Thyroid gland (tissue), 4 donors: Measurements from ENCODE around the gene MAST4.

Experiments
- POLR2A ChIP-seq, 2 donors: fragments of 450-650 bp; IDR thresholded peaks; one replicate each; pipeline ENCODE4 v1.6.1; 2017; ENCODE audit warnings: antibody characterized with exemption in 2 of 2, mild to moderate bottlenecking in 2 of 2, moderate library complexity in 1 of 2
- TF ChIP-seq, protein P1 (sequence below), 6 experiments: fragments of 200-600 bp in 3 of 6; fragments of 450-650 bp in 3 of 6; sonication (generic) in 3 of 6; IDR thresholded peaks; one replicate each; pipeline ENCODE4 v1.5.1; 2016 to 2019; ENCODE audit warnings: antibody characterized with exemption in 6 of 6, mild to moderate bottlenecking in 2 of 6, inconsistent platforms in 1 of 6, moderate library complexity in 1 of 6

DNA sequence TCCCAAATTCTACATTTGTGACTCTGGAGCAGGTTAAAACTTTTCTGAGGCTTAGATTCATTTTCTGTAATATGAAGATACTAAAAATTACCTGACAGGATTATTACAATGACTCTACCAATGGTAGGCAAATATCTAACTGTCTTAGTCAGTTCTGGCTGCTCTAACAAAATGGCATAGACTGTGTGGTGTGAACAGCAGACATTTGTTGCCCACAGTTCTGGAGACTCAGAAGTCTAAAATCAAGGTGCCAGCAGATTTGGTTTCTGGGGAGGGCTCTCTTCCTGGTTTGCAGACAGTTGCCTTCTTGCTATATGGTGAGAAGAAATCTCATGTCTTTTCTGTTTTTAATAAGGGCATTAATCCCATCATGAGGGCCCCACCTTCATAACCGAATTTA lies 245.1 kb downstream of the MAST4 start:
- TF ChIP-seq, protein P1, sequence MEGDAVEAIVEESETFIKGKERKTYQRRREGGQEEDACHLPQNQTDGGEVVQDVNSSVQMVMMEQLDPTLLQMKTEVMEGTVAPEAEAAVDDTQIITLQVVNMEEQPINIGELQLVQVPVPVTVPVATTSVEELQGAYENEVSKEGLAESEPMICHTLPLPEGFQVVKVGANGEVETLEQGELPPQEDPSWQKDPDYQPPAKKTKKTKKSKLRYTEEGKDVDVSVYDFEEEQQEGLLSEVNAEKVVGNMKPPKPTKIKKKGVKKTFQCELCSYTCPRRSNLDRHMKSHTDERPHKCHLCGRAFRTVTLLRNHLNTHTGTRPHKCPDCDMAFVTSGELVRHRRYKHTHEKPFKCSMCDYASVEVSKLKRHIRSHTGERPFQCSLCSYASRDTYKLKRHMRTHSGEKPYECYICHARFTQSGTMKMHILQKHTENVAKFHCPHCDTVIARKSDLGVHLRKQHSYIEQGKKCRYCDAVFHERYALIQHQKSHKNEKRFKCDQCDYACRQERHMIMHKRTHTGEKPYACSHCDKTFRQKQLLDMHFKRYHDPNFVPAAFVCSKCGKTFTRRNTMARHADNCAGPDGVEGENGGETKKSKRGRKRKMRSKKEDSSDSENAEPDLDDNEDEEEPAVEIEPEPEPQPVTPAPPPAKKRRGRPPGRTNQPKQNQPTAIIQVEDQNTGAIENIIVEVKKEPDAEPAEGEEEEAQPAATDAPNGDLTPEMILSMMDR (IDR thresholded peaks at IDR 0.05): no peak
- TF ChIP-seq POLR2A (IDR thresholded peaks at IDR 0.05): no peak
